K562 (cell line): ENCODE data around the gene TMPRSS6. TPM values are rescaled to one million over a fixed set of nuclear protein-coding genes. Genes with fewer than 3 reads are reported as not detected.

Source experiments
- ATAC-seq: fragments of 200-7000 bp; cut with Tn5 transposase; 3 replicates; pipeline ENCODE4 v1.9.1; 2020; ENCODE audit warnings: moderate library complexity
- BruUV-seq: library from RNA; stranded (reverse); fragments of 400-500 nt; replicated peaks from 2 replicates; lab custom pipeline; 2021; lab: Mats Ljungman, UMichigan
- CTCF ChIA-PET: fragments of 300-600 bp; formaldehyde crosslinking; extraction: SDS; loops from one replicate; lab custom pipeline; 2021; ENCODE audit warnings: low intra/inter-chr PET ratio; lab: Yijun Ruan, JAX
- POLR2A ChIA-PET: fragments of 300-600, 350-650 bp; sonication (Branson Sonifier 250); formaldehyde crosslinking; extraction: SDS; loops from one replicate; lab custom pipeline; 2021; ENCODE audit warnings: antibody characterized with exemption, inconsistent platforms; lab: Yijun Ruan, JAX
- DNase-seq, 4 experiments: peaks; one replicate each; pipeline versions ENCODE4 v3.0.0 to v3.0.0-alpha.2; 2011 to 2018; ENCODE audit warnings: low spot score in 3 of 4, mixed read lengths in 3 of 4; ENCODE audit errors: extremely low read depth in 1 of 4
- FAIRE-seq: peaks from 2 replicates; lab custom pipeline; 2011; peaks lifted over from hg19 to GRCh38; lab: Jason Lieb, UNC
- H2AFZ ChIP-seq: 2 replicates; pipeline ENCODE4 v1.6.0; 2011; ENCODE audit warnings: low read depth, low read length, control low read depth, inconsistent platforms
- H3K27ac ChIP-seq: fragments of 200-600 bp; 3 replicates; pipeline ENCODE4 v1.8.0; 2011; ENCODE audit warnings: low read depth, mild to moderate bottlenecking, control low read depth, inconsistent platforms, low read length, moderate library complexity, mixed read lengths; ENCODE audit errors: extremely low read depth
- H3K27me3 ChIP-seq, 2 experiments: fragments of 300-600 bp in 1 of 2; 2 replicates in 1 of 2; 3 replicates in 1 of 2; pipeline versions ENCODE4 v1.6.0 to v1.8.0; 2011; ENCODE audit warnings: inconsistent platforms in 2 of 2, low read length in 2 of 2, mild to moderate bottlenecking in 1 of 2, mixed read lengths in 1 of 2, moderate library complexity in 1 of 2; ENCODE audit not compliant: control insufficient read depth in 2 of 2, insufficient read depth in 2 of 2
- H3K36me3 ChIP-seq: fragments of 300-600 bp; 3 replicates; pipeline ENCODE4 v1.8.0; 2011; ENCODE audit warnings: mild to moderate bottlenecking, low read length, inconsistent platforms; ENCODE audit not compliant: control insufficient read depth, insufficient read depth
- H3K4me1 ChIP-seq, 2 experiments: fragments of 200-600 bp in 1 of 2; replicated peaks in 1 of 2; 2 replicates in 1 of 2; 3 replicates in 1 of 2; pipeline versions ENCODE4 v1.5.1 to v1.8.0; 2011; ENCODE audit warnings: inconsistent platforms in 2 of 2, low read length in 2 of 2, mild to moderate bottlenecking in 1 of 2, mixed read lengths in 1 of 2, moderate library complexity in 1 of 2; ENCODE audit not compliant: control insufficient read depth in 2 of 2, insufficient read depth in 2 of 2
- H3K4me2 ChIP-seq: 2 replicates; pipeline ENCODE4 v1.6.1; 2011; ENCODE audit warnings: low read length, control low read depth, inconsistent platforms, mixed read lengths; ENCODE audit not compliant: insufficient read depth
- H3K4me3 ChIP-seq: fragments of 200-600 bp; sonication (generic), shearing (Covaris generic); 2 replicates; pipeline ENCODE4 v1.5.1; 2016; ENCODE audit warnings: control low read depth, inconsistent platforms
- H3K79me2 ChIP-seq: fragments of 200-600 bp; 3 replicates; pipeline ENCODE4 v1.8.0; 2011; ENCODE audit warnings: low read length, inconsistent platforms; ENCODE audit not compliant: control insufficient read depth, insufficient read depth
- H3K9ac ChIP-seq, 2 experiments: 2 replicates each; pipeline versions ENCODE4 v1.6.0 to v1.6.1; 2011; ENCODE audit warnings: low read depth in 2 of 2, low read length in 2 of 2, control low read depth in 1 of 2, inconsistent platforms in 1 of 2, mild to moderate bottlenecking in 1 of 2, mixed read lengths in 1 of 2; ENCODE audit not compliant: insufficient read depth in 1 of 2
- H3K9me1 ChIP-seq: one replicate; pipeline ENCODE4 v1.6.0; 2011; ENCODE audit warnings: inconsistent platforms, mild to moderate bottlenecking, low read length, moderate library complexity; ENCODE audit not compliant: control insufficient read depth, insufficient read depth
- H3K9me3 ChIP-seq: replicated peaks from 2 replicates; pipeline ENCODE4 v1.5.1; 2011; ENCODE audit warnings: low read depth, low read length, inconsistent platforms; ENCODE audit not compliant: control insufficient read depth, insufficient read depth
- H4K20me1 ChIP-seq: replicated peaks from 2 replicates; pipeline ENCODE4 v1.6.1; 2011; ENCODE audit warnings: low read length, inconsistent platforms, mixed read lengths; ENCODE audit not compliant: control insufficient read depth, insufficient read depth
- ATF7 ChIP-seq: fragments of 450-650 bp; IDR thresholded peaks from 2 replicates; pipeline ENCODE4 v1.7.1; 2014; ENCODE audit warnings: mild to moderate bottlenecking, moderate library complexity
- CHD4 ChIP-seq: fragments of 200-600 bp; sonication (generic); IDR thresholded peaks from 3 replicates; pipeline ENCODE4 v1.6.1; 2012; ENCODE audit warnings: low read depth, mild to moderate bottlenecking, mixed read lengths, low read length, inconsistent platforms; ENCODE audit not compliant: insufficient read depth, insufficient replicate concordance, poor library complexity, severe bottlenecking
- LCOR ChIP-seq: sonication (generic); formaldehyde crosslinking; IDR thresholded peaks from 2 replicates; pipeline ENCODE4 v1.8.0; 2022; ENCODE audit warnings: mild to moderate bottlenecking, missing genetic modification reagents
- PKNOX1 ChIP-seq: fragments of 450-650 bp; IDR thresholded peaks from 2 replicates; pipeline ENCODE4 v1.6.1; 2016
- TCF3 ChIP-seq: sonication (generic); formaldehyde crosslinking; IDR thresholded peaks from 2 replicates; pipeline ENCODE4 v1.4.0; 2020; ENCODE audit warnings: mild to moderate bottlenecking, missing genetic modification reagents
- ZNF282 ChIP-seq: sonication (generic); formaldehyde crosslinking; IDR thresholded peaks from 2 replicates; pipeline ENCODE4 v1.8.1; 2023; ENCODE audit warnings: missing genetic modification reagents
- WGBS: fragments of 100-300 bp; shearing (Covaris generic); methylation state at CpG from one replicate; pipeline ENCODE4 v1.1.6; 2016; ENCODE audit warnings: low coverage, mixed read lengths; ENCODE audit not compliant: insufficient coverage; ENCODE audit errors: missing lambda C conversion rate; 5-methylcytosine and 5-hydroxymethylcytosine counted together
- in situ Hi-C: fragments of 300-500 bp; cut with MboI; formaldehyde crosslinking; loops from 4 replicates; pipeline ENCODE4 v1.15.0; 2018; ENCODE audit warnings: inconsistent platforms, mixed read lengths
- intact Hi-C: fragments of 100-400 bp; cut with micrococcal nuclease; formaldehyde crosslinking; loops from 2 replicates; pipeline ENCODE4 v1.14.2; 2022
- polyA plus RNA-seq, 8 experiments: library from polyadenylated mRNA; depleted of rRNA in 4 of 8; stranded (reverse) in 5 of 8; unstranded in 3 of 8; fragments of >200 nt; fragmentation: Nextera tagmentation in 2 of 8; fragmentation: Illumina TruSeq in 1 of 8; extraction: Ambion mirVana in 2 of 8; extraction: Trizol in 1 of 8; gene quantifications; 2 replicates each; pipeline versions ENCODE4 v1.2.1 to v1.2.3, GENCODE V29; 2011 to 2014; ENCODE audit warnings: inconsistent platforms in 1 of 8, missing spikeins in 1 of 8
- total RNA-seq, 7 experiments: library from RNA; depleted of rRNA in 6 of 7; stranded (reverse); fragments of >200 nt in 6 of 7; fragmentation: Illumina TruSeq in 2 of 7; extraction: Trizol in 2 of 7; gene quantifications; 2 replicates each; pipeline versions ENCODE4 v1.2.1 to v1.2.3, GENCODE V29; 2011 to 2021; ENCODE audit warnings: low replicate concordance in 1 of 7

Gene TMPRSS6
- total and polyA plus RNA-seq, 9 of the 15 experiments (the other 6 are each of a cell fraction or from before 2014, with no cell fraction given) = 0.03 TPM; not detected in 8

- H3K9me3 ChIP-seq = no peaks in the 10 kb centered on the region
- no TSS peak for BruUV-seq
- 5% methylated on average over 18 of the region's 20 CpGs for WGBS
- ChIA-PET POLR2A (interaction anchor here (0.5 to 1.3 kb wide), 4 partner anchors 11 to 1283 kb away, joined by 3 to 4 read pairs (median 3); no protein-coding TSS in a partner anchor), CTCF (no interaction called here)
- peak; percentile 56 for TF ChIP-seq PKNOX1
- no peak for TF ChIP-seq LCOR (CRISPR knock-in tag)
- TF ChIP-seq ZNF282 (CRISPR knock-in tag) = no peak
- TF ChIP-seq ATF7 = no peak
- no peak for TF ChIP-seq CHD4
- no peak for TF ChIP-seq TCF3
- no peak overlapping the region; a peak in 1 of 4 replicates for H3K9ac ChIP-seq
- no peaks in the 10 kb centered on the region for H4K20me1 ChIP-seq
- no peaks in the 10 kb centered on the region for H3K9me1 ChIP-seq
- H3K4me3 ChIP-seq = no peak overlapping the region
- H3K27me3 ChIP-seq = peaks cover 10 to 61% of the 10 kb centered on the region in 2 experiments; a peak in 4 of 5 replicates
- H2AFZ ChIP-seq = no peak overlapping the region
- H3K27ac ChIP-seq = no peak overlapping the region
- H3K79me2 ChIP-seq = no peaks in the 10 kb centered on the region
- intact Hi-C loops = no loop called here
- in situ Hi-C loops = no loop called here
- H3K36me3 ChIP-seq = no peaks in the 10 kb centered on the region
- DNase-seq = no peak
- ATAC-seq = no peak
- no peak for FAIRE-seq
- no peak overlapping the region for H3K4me2 ChIP-seq
- H3K4me1 ChIP-seq = peaks cover 0 to 25% of the 10 kb centered on the region in 2 experiments; a peak in 2 of 5 replicates
Observed at GRCh38 chr22:37054600-37055365, 54.7 kb downstream of the TMPRSS6 start.
